ENCODE measurements around the gene PRKCB.
"Not testable (repeated sequence)": the region's sequence is repeated elsewhere in the genome, so short reads cannot be mapped to it uniquely, and the experiment has no call there.

PRKCB gene

DNA sequence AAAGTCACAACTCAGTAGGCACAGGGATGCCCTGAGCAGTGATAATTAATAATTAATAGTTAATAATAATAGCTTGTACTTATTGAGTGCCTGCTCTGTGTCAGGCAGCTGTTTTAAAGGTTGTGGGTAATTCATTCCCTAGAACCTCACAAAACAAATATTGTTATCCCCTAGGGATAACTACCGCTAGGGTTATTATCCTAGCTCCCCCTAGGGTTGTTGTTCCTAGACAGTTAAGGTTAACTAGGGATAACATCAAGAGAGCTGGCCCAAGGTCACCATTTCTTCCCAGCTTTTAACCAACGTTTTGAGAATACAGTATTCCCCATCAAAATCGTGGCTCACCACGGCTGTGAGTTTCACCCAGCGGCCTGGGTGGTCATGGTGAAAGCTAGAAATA, 180.1 kb downstream of the PRKCB start:
- Mint-ChIP-seq H3K36me3 (ENCODE audit: low read depth) (no peaks in the 10 kb centered on the region), H3K27ac (no peak overlapping the region), H3K9me3 (no peaks in the 10 kb centered on the region), H3K4me3 (no peak overlapping the region), H3K27me3 (no peaks in the 10 kb centered on the region), H3K4me1 (ENCODE audit: low read depth) (peaks cover 29% of the 10 kb centered on the region)
- intact Hi-C loops (cut with micrococcal nuclease), result no loop called here

DNA sequence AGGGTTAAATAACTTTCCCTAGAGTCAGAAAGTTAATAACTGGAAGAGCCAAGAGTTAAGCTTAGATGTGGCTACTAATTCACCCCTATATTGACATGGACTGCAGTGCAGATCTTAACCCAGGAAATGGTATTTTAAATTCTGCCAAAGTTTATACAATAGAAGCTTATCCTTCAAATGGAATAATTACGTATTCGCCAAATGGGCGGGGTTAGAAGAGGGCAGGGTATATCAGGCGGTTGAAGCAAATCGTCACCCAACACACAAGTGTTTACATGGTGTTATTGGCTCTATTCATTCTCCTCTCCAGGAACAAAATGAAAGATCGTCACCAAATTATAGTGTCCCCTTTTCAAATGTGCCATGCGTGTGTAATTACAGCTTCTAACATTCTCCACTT, 182.7 kb downstream of the PRKCB start:
- Mint-ChIP-seq H3K4me1 (ENCODE audit: low read depth) (peaks cover 20% of the 10 kb centered on the region), H3K4me3 (no peak overlapping the region), H3K27ac (no peak overlapping the region), H3K9me3 (no peaks in the 10 kb centered on the region), H3K36me3 (ENCODE audit: low read depth) (no peaks in the 10 kb centered on the region), H3K27me3 (no peaks in the 10 kb centered on the region)
- intact Hi-C loops (cut with micrococcal nuclease), result no loop called here

DNA sequence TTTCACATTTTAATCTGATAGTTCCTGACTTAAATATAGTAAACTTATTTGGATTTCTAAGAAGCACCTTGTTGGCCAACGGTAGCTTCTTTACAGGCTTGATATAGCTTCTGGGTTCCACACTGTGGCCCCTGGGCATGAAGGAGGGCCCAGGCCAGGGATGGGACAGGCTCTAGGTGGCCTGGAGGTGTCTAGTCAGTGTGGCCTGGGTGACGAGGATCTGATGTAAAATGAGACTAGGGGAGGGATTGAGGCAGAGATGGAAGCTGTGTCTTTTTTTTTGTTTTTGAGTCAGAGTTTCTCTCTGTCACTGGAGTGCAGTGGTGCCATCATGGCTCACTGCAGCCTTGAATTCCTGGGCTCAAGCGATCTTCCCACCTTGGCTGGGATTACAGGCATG, 187.0 kb downstream of the PRKCB start:
- intact Hi-C loops (cut with micrococcal nuclease), result no loop called here
- Mint-ChIP-seq H3K27ac (no peak overlapping the region), H3K9me3 (no peaks in the 10 kb centered on the region), H3K36me3 (ENCODE audit: low read depth) (no peaks in the 10 kb centered on the region), H3K27me3 (no peaks in the 10 kb centered on the region), H3K4me1 (ENCODE audit: low read depth) (no peaks in the 10 kb centered on the region), H3K4me3 (no peak overlapping the region)

DNA sequence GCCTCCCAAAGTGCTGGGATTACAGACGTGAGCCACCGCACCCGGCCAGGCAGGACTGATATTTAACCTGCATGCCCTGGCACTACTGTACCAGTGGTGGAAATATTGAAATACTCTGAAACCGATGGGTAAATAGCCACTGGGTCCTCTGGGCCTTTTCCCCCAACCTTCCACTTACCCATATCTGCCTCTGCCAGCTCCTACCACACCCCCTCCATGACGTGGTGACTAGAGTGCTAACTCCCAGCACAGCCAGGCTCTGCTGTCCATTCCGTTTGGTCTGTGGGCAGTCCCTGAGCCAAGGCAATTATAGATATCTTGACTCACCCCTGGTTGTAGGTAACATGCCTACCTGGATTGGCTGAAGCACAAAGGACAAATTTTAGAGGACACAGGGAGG, 187.8 kb downstream of the PRKCB start:
- intact Hi-C loops (cut with micrococcal nuclease), result no loop called here
- peaks cover 6% of the 10 kb centered on the region for H3K36me3 Mint-ChIP-seq (ENCODE audit: low read depth)
- no peaks in the 10 kb centered on the region for H3K27me3 Mint-ChIP-seq
- H3K27ac Mint-ChIP-seq, result no peak overlapping the region
- H3K4me1 Mint-ChIP-seq (ENCODE audit: low read depth), result no peaks in the 10 kb centered on the region
- H3K9me3 Mint-ChIP-seq, result no peaks in the 10 kb centered on the region
- no peak overlapping the region for H3K4me3 Mint-ChIP-seq

DNA sequence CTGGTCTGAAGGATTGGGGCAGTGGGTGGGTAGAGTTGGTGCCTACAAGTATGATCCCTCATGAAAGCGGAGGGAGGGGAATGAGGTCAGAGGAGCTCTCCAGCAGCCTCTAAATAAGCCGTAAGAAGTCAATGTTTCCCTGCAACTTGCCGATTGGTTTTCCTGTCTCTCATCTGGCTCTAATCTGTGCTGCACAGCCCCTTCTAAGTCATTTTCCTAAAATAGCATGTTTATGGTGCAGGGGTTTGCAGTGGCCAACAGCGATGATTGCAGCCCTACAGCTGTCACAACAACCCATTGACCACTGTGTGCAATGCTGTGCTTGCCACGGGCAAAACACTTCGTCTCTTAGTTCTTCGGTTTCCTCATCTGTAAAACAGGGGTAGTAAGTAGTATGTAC, 189.2 kb downstream of the PRKCB start:
- Mint-ChIP-seq H3K4me1 (ENCODE audit: low read depth) (no peaks in the 10 kb centered on the region), H3K27me3 (no peaks in the 10 kb centered on the region), H3K9me3 (no peaks in the 10 kb centered on the region), H3K27ac (no peak overlapping the region), H3K4me3 (no peak overlapping the region), H3K36me3 (ENCODE audit: low read depth) (peaks cover 7% of the 10 kb centered on the region)
- intact Hi-C loops (cut with micrococcal nuclease), result no loop called here

DNA sequence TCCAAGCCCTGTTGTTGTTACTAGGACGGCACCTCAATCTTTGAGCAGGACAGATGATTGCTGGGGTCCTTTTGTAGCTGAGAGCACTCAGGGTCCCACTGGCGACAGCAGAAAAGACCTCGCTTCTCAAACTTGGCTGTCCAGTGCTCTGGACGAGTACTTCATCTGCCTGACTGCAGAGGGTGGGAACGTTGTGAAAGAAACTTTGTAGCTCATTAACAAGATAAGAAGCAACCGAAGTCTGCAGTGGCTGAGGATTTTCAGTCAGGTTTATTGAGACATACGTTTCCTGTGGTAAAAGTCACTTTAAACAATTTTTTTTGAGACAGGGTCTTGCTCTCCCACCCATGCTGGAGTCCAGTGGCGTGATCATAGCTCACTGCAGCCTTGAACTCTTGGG, 191.7 kb downstream of the PRKCB start:
- H3K27ac Mint-ChIP-seq, result no peak overlapping the region
- H3K4me3 Mint-ChIP-seq, result no peak overlapping the region
- peaks cover 19% of the 10 kb centered on the region for H3K36me3 Mint-ChIP-seq (ENCODE audit: low read depth)
- H3K9me3 Mint-ChIP-seq, result no peaks in the 10 kb centered on the region
- intact Hi-C loops (cut with micrococcal nuclease), result no loop called here
- H3K4me1 Mint-ChIP-seq (ENCODE audit: low read depth), result no peaks in the 10 kb centered on the region
- H3K27me3 Mint-ChIP-seq, result no peaks in the 10 kb centered on the region

DNA sequence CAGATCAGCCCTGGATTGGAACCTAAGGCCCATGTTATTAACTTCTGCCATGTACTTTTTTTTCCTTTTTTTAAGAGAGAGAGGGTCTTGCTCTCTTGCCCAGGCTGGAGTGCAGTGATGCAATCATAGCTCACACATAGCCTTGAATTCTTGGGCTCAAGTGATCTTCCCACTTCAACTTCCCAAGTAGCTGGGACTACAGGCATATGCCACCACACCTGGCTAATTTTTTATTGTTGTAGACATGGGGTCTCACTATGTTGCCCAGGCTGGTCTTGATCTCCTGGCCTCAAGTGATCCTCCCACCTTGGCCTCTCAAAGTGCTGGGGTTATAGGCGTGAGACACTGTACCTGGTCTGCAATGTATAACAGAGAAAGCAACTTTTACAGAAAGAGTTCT, 194.1 kb downstream of the PRKCB start:
- Mint-ChIP-seq H3K36me3 (ENCODE audit: low read depth) (peaks cover 30% of the 10 kb centered on the region), H3K4me1 (ENCODE audit: low read depth) (peaks cover 12% of the 10 kb centered on the region)
- H3K27me3 Mint-ChIP-seq; intact Hi-C loops (cut with micrococcal nuclease); H3K27ac Mint-ChIP-seq; H3K4me3 Mint-ChIP-seq; H3K9me3 Mint-ChIP-seq: not testable (repeated sequence)

DNA sequence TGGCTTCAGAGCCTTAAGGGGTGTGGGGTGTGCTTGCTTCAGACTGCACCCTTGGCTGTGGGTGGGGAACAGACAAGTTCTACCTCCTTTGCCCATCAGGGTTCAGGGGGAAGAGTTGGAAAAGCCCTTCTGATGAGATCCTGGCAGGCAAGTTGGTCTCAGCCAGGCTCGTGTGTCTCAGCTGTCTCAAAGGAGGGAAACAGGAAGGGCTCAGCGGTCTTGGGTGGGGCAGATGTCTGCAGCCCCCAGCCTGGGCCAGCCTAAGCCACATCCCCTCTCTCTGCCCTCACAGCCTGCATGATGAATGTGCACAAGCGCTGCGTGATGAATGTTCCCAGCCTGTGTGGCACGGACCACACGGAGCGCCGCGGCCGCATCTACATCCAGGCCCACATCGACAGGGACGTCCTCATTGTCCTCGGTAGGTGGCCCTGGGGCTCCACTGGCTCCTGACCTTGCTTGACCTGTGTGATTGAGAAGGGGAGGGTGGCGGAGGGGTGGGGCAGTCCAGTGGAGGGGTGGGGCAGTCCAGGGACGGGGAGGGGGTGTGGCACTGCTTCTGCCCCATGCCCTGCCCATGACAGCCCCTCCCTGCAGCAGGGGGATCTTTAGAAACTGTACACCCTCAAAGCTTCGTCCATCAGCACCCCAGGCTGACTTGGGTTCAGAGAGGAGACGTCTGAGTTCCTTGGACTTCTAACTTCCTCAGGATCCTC, 199.5 kb downstream of the PRKCB start:
- H3K27me3 Mint-ChIP-seq, result no peaks in the 10 kb centered on the region
- no peak overlapping the region for H3K27ac Mint-ChIP-seq
- no peaks in the 10 kb centered on the region for H3K9me3 Mint-ChIP-seq
- H3K4me3 Mint-ChIP-seq, result peak overlapping the region; percentile 8
- intact Hi-C loops (cut with micrococcal nuclease), result no loop called here
- peaks cover 38% of the 10 kb centered on the region for H3K36me3 Mint-ChIP-seq (ENCODE audit: low read depth)
- H3K4me1 Mint-ChIP-seq (ENCODE audit: low read depth), result peaks cover 22% of the 10 kb centered on the region

DNA sequence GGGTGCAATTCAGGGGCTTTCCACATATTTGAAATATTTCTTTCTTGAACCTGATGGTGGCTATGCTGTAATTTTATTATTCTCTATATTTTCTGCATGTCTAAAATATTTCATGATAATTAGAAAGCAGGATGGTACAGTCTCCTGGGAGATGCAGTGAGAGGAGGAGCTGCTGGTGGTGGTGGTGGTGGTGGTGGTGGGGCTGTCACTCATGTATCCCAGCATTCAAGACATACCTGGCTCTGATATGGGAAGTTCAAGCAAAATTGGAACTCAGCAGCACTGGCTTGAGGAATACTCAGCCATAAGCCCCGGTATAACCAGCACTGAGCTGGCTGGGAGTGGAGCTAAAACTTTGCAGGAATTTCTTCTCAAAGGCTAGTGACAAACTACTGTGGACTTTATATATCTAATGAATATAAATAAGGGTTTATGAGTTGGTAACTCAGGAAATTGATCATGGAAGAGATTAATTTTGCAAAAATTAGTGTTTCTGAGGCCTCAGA, 200.3 kb downstream of the PRKCB start:
- H3K27ac Mint-ChIP-seq, result no peak overlapping the region
- no peak overlapping the region for H3K4me3 Mint-ChIP-seq
- no peaks in the 10 kb centered on the region for H3K27me3 Mint-ChIP-seq
- peaks cover 38% of the 10 kb centered on the region for H3K36me3 Mint-ChIP-seq (ENCODE audit: low read depth)
- peaks cover 22% of the 10 kb centered on the region for H3K4me1 Mint-ChIP-seq (ENCODE audit: low read depth)
- intact Hi-C loops (cut with micrococcal nuclease), result loop anchor here (1.0 to 2.0 kb wide), 3 partner anchors 25 to 302 kb away; no protein-coding TSS in a partner anchor
- no peaks in the 10 kb centered on the region for H3K9me3 Mint-ChIP-seq

DNA sequence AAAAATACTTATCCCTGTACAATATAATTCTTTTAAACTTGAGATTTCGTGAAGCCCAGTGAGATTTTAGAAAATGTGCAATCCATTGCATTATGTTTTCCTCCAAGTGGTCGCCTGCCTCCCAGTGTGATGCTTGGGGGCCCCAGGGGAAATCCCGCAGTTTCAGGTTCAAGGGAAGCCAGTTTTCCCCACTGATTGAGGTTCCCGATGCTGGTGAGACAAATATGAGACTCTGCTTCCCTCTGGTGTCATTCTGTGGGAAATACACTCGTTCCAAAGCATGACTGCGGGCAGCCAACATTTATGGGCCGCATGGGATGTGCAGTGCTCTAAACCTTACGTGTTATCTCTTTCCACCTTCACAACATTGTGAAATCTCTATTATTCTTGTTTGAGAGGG, 200.8 kb downstream of the PRKCB start:
- no peaks in the 10 kb centered on the region for H3K9me3 Mint-ChIP-seq
- intact Hi-C loops (cut with micrococcal nuclease), result loop anchor here (1.0 to 2.0 kb wide), 3 partner anchors 26 to 302 kb away; no protein-coding TSS in a partner anchor
- H3K4me1 Mint-ChIP-seq (ENCODE audit: low read depth), result peaks cover 22% of the 10 kb centered on the region
- H3K4me3 Mint-ChIP-seq, result no peak overlapping the region
- peaks cover 35% of the 10 kb centered on the region for H3K36me3 Mint-ChIP-seq (ENCODE audit: low read depth)
- H3K27ac Mint-ChIP-seq, result no peak overlapping the region
- H3K27me3 Mint-ChIP-seq, result no peaks in the 10 kb centered on the region

DNA sequence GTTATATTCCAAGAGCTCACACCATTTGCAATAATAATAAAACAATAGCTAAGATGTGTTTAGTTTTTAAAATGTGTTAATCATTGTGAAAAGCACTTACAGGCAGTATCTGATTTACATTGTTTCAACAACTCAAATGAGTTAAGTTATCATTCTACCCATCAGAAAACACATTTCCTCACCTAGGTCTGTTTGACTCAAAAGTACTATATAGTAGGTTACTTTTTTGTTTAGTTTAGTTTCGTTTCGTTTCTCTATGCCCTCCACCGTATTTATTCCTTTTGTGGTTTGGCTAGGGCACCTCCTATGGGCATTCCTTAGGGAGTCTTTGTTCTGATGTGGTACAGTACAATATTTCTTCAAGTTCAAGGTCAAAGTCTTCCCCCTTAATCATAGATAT, 201.6 kb downstream of the PRKCB start:
- H3K4me1 Mint-ChIP-seq (ENCODE audit: low read depth), result peaks cover 22% of the 10 kb centered on the region
- H3K27me3 Mint-ChIP-seq, result no peaks in the 10 kb centered on the region
- intact Hi-C loops (cut with micrococcal nuclease), result loop anchor here (2.0 kb wide), 1 partner anchor 27 kb away; no protein-coding TSS in a partner anchor
- H3K9me3 Mint-ChIP-seq, result no peaks in the 10 kb centered on the region
- no peak overlapping the region for H3K4me3 Mint-ChIP-seq
- H3K36me3 Mint-ChIP-seq (ENCODE audit: low read depth), result peaks cover 27% of the 10 kb centered on the region
- H3K27ac Mint-ChIP-seq, result no peak overlapping the region

DNA sequence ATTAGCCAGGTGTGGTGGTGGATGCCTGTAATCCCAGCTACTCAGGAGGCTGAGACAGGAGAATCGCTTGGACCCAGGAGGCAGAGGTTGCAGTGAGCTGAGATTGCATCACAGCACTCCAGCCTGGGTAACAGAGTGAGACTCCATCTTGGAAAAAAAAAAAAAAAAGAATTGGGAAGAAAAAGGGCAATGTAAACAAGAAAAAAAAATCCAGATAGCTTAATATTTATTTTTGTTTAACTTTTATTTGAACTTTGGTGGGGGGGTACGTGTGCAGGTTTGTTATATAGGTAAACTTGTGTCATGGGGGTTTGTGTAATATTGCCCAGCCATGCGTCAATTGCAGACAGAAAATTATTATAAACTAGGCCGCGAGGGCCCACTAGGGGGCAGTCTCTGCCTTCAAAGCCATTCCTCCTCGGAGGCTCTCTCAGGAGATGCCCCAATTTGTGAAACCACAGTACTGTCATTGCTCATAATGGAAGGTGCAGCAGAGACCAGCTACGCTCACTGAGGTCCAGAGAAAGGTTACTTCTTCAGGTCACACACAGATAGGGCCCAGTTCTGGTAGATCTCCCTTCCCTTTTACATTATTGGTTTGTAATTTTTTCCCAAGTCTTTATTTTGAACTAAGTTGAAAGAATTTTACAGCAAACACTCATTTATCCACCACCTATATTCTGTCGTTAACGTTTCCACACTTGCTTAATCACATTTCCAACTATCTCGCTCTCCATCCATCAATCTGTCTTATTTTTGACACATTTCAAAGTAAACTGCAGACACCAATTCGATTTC, 206.2 kb downstream of the PRKCB start:
- Mint-ChIP-seq H3K27me3 (no peaks in the 10 kb centered on the region), H3K27ac (no peak overlapping the region), H3K4me3 (no peak overlapping the region)

DNA sequence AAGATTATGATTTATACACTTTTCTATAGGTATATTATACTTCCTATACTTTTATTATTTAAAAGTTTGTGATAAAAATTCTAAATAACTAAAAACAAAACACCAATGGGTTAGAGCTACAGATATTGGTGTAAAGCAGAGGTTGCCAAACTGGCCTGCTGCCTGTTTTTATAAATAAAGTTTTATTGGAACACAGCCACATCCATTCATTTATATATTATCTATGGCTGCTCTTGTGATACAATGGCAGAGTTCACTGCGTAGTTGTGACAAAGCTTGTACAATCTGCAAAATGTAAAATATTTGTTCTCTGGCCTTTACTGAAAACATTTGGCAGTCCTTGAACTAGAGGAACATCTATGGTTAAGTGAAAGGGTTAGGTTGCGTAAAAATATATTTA, 208.7 kb downstream of the PRKCB start:
- Mint-ChIP-seq H3K9me3 (no peaks in the 10 kb centered on the region), H3K4me1 (ENCODE audit: low read depth) (no peaks in the 10 kb centered on the region), H3K36me3 (ENCODE audit: low read depth) (peaks cover 27% of the 10 kb centered on the region), H3K27me3 (no peaks in the 10 kb centered on the region), H3K4me3 (no peak overlapping the region), H3K27ac (no peak overlapping the region)
- intact Hi-C loops (cut with micrococcal nuclease), result no loop called here

More for the DNA sequence above, 206.2 kb downstream of the PRKCB start:
- intact Hi-C loops (cut with micrococcal nuclease), result loop anchor here (1.0 kb wide), 1 partner anchor 211 kb away; no protein-coding TSS in a partner anchor
- H3K9me3 Mint-ChIP-seq, result no peaks in the 10 kb centered on the region
- H3K4me1 Mint-ChIP-seq (ENCODE audit: low read depth), result no peaks in the 10 kb centered on the region
- H3K36me3 Mint-ChIP-seq (ENCODE audit: low read depth), result peaks cover 35% of the 10 kb centered on the region

DNA sequence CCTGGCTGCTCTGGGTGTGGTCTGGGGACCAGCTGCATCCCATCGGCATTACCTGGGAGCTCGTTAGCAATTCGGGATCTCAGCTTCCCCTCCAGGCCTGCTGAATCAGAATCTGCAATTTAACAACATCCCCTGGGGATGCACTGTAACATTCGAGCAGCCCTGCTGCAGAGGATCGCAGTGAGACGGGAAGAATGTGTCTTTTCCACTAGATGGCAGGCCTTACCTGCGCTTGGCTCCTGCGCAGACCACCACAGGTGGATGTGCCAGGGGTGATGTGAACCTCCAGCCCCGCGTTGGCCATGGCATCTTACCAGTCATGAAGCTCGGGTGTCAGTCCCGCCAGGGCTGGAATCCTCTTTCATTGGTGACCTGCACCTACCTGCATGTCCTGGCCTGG, 209.9 kb downstream of the PRKCB start:
- no peaks in the 10 kb centered on the region for H3K9me3 Mint-ChIP-seq
- peaks cover 35% of the 10 kb centered on the region for H3K36me3 Mint-ChIP-seq (ENCODE audit: low read depth)
- no peaks in the 10 kb centered on the region for H3K27me3 Mint-ChIP-seq
- H3K4me3 Mint-ChIP-seq, result no peak overlapping the region
- H3K27ac Mint-ChIP-seq, result no peak overlapping the region
- H3K4me1 Mint-ChIP-seq (ENCODE audit: low read depth), result no peaks in the 10 kb centered on the region
- intact Hi-C loops (cut with micrococcal nuclease), result no loop called here
